ENCODE data around the gene GRB14. TPM values are rescaled to one million over a fixed set of nuclear protein-coding genes. Genes with fewer than 3 reads are reported as not detected.

GRB14 gene
- total RNA-seq, 1 donor from 2014 or later, result not detected

- H3K9me3 Mint-ChIP-seq, result no peaks in the 10 kb centered on the region
- POLR2A ChIA-PET, result no interaction called here
- ATAC-seq (ENCODE audit: low read depth) (no peak), DNase-seq (no peak)
- no peaks in the 10 kb centered on the region for H3K27me3 Mint-ChIP-seq
- CTCF ChIA-PET, result no interaction called here
- intact Hi-C loops (cut with micrococcal nuclease), result no loop called here
- H3K4me3 Mint-ChIP-seq, result no peak overlapping the region
- TF ChIP-seq CTCF (IDR thresholded peaks at IDR 0.05), result no peak
- H3K36me3 Mint-ChIP-seq (ENCODE audit: low read depth), result peaks cover 44% of the 10 kb centered on the region
- H3K4me1 Mint-ChIP-seq, result no peaks in the 10 kb centered on the region
- no peak overlapping the region for H3K27ac Mint-ChIP-seq
Observed at GRCh38 chr2:164662066-164662465, 40.8 kb upstream of the GRB14 start.

GRCh38 chr2:164661349-164661748 is 40.1 kb upstream of the GRB14 start:
- H3K4me3 Mint-ChIP-seq, result no peak overlapping the region
- no peak overlapping the region for H3K27ac Mint-ChIP-seq
- H3K27me3 Mint-ChIP-seq, result no peaks in the 10 kb centered on the region
- ATAC-seq (ENCODE audit: low read depth), result no peak
- peaks cover 43% of the 10 kb centered on the region for H3K36me3 Mint-ChIP-seq (ENCODE audit: low read depth)
- intact Hi-C loops (cut with micrococcal nuclease), result no loop called here
- TF ChIP-seq CTCF (IDR thresholded peaks at IDR 0.05), result no peak
- no peaks in the 10 kb centered on the region for H3K4me1 Mint-ChIP-seq
- POLR2A ChIA-PET, result no interaction called here
- DNase-seq, result no peak
- no peaks in the 10 kb centered on the region for H3K9me3 Mint-ChIP-seq
- CTCF ChIA-PET, result no interaction called here

GRCh38 chr2:164657129-164657528 is 35.8 kb upstream of the GRB14 start:
- H3K27me3 Mint-ChIP-seq, result no peaks in the 10 kb centered on the region
- DNase-seq (no peak), ATAC-seq (ENCODE audit: low read depth) (no peak)
- H3K4me3 Mint-ChIP-seq, result no peak overlapping the region
- intact Hi-C loops (cut with micrococcal nuclease), result no loop called here
- peaks cover 36% of the 10 kb centered on the region for H3K36me3 Mint-ChIP-seq (ENCODE audit: low read depth)
- ChIA-PET CTCF (no interaction called here), POLR2A (no interaction called here)
- no peak for TF ChIP-seq CTCF (IDR thresholded peaks at IDR 0.05)
- H3K4me1 Mint-ChIP-seq, result no peaks in the 10 kb centered on the region
- H3K9me3 Mint-ChIP-seq, result peaks cover 15% of the 10 kb centered on the region
- H3K27ac Mint-ChIP-seq, result no peak overlapping the region

GRCh38 chr2:164655750-164656149 is 34.5 kb upstream of the GRB14 start:
- Mint-ChIP-seq H3K27me3 (no peaks in the 10 kb centered on the region), H3K4me1 (no peaks in the 10 kb centered on the region), H3K36me3 (ENCODE audit: low read depth) (peaks cover 38% of the 10 kb centered on the region), H3K27ac (no peak overlapping the region), H3K9me3 (peaks cover 22% of the 10 kb centered on the region), H3K4me3 (no peak overlapping the region)
- ATAC-seq (ENCODE audit: low read depth) (no peak), DNase-seq (no peak)
- ChIA-PET CTCF (no interaction called here), POLR2A (no interaction called here)
- no peak for TF ChIP-seq CTCF (IDR thresholded peaks at IDR 0.05)
- intact Hi-C loops (cut with micrococcal nuclease), result no loop called here

GRCh38 chr2:164655336-164655735 is 34.1 kb upstream of the GRB14 start:
- Mint-ChIP-seq H3K27me3 (no peaks in the 10 kb centered on the region), H3K9me3 (peaks cover 26% of the 10 kb centered on the region), H3K36me3 (ENCODE audit: low read depth) (peaks cover 41% of the 10 kb centered on the region), H3K4me3 (no peak overlapping the region), H3K27ac (no peak overlapping the region), H3K4me1 (no peaks in the 10 kb centered on the region)
- TF ChIP-seq CTCF (IDR thresholded peaks at IDR 0.05), result no peak
- DNase-seq (no peak), ATAC-seq (ENCODE audit: low read depth) (no peak)
- intact Hi-C loops (cut with micrococcal nuclease), result no loop called here
- ChIA-PET POLR2A (no interaction called here), CTCF (no interaction called here)
